DMS79 treated with DMSO at 0.1 percent for 48 hours (cell line): Measurements from ENCODE around the gene LIN7A.

Source experiments
- DNase-seq: peaks from one replicate; lab custom pipeline; 2025; lab: John Stamatoyannopoulos, UW

LIN7A gene

DNA sequence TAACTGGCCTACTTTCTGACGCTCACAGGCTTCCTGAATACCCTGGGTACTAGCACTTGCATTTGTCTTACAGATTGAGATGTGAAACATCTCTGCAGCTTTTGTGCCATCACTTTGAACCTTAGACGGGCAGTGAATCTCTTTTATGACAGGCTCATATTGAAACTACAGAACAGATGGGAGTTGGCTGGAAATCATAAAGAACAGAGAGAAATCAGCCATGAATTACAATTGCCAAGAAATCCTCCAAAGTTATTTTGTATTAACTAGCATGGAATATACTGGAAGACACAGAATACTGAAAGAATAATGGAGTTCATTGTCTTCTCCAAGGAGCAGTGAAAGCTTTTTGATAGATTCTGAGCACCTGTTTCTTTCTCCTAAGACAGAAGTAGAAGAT, 188.3 kb downstream of the LIN7A start:
- DNase-seq: no peak

DNA sequence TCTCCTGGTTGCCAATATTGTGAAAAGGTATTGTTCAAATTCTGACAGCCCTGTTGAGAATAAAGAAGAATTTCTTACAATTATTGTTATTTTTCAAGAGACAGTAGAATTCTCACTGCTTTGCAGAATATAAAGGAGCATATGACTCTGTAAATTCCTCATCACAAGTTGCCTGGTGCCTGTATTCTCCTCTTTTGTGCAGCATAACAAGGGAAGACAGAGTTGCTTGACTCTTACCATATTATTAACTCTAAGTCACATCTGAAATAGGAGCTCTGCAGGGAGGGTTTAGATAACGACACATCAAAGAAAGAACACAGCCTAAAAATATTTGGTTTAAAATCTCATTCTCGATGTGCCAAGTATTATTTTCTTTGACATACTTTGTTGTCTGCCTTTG, 189.9 kb downstream of the LIN7A start:
- no peak for DNase-seq

DNA sequence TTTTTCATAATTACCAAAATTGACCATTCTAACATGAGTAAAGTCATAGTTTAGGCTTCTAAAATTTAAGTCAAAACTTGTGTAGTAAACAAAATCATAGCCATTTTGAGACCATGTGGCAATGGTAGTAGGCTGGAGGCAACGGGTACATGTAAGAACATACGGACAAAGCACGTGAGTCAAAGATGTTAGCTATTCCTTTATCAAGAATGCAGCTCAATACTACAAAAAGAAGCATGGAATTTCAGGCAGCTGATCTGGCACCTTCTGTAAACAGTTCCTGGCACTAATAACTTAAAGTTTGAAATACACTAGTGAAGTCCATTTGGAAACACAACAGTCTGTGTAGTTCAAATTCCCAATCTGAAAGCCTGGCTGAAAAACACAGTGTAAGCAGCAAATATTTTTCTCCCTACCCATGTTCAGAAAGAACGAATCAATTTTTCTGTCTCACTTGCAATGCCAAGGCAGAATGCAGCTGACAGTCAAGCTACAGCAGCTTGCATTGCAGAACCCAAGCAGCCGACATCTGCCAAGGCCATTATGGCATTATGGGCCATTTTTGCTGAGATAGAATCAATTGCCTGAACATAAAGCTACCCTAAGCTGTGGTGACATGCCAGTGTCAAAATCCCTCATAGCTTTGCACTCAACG, 191.8 kb downstream of the LIN7A start:
- DNase-seq: no peak
